HepG2 (cell line): ENCODE measurements around the gene MLN. TPM values are rescaled to one million over a fixed set of nuclear protein-coding genes. Genes with fewer than 3 reads are reported as not detected.

ENCODE experiments used
- BORCS8-MEF2B ChIP-seq: sonication (generic); formaldehyde crosslinking; IDR thresholded peaks from 2 replicates; pipeline ENCODE4 v1.8.0; 2022; ENCODE audit warnings: mild to moderate bottlenecking, missing genetic modification reagents
- HIC2 ChIP-seq: sonication (generic); formaldehyde crosslinking; IDR thresholded peaks from 2 replicates; pipeline ENCODE4 v1.9.0; 2022; ENCODE audit warnings: low read depth, missing genetic modification reagents
- NR3C1 ChIP-seq: sonication (generic); formaldehyde crosslinking; IDR thresholded peaks from 2 replicates; pipeline ENCODE4 v1.4.0; 2020; ENCODE audit warnings: missing genetic modification reagents
- PCBP2 ChIP-seq: fragments of 200-400 bp; formaldehyde crosslinking; optimal IDR thresholded peaks from 2 replicates; pipeline ENCODE3; 2018; ENCODE audit warnings: low read length, low read depth; ENCODE audit not compliant: poor library complexity, severe bottlenecking
- PPARG ChIP-seq: conservative IDR thresholded peaks from 2 replicates; pipeline ENCODE4 v1.6.1; 2016; ENCODE audit warnings: missing biosample characterization, missing genetic modification reagents
- SNAPC2 ChIP-seq: sonication (generic); formaldehyde crosslinking; IDR thresholded peaks from 2 replicates; pipeline ENCODE4 v1.8.1; 2022; ENCODE audit warnings: mild to moderate bottlenecking, missing genetic modification reagents
- STAT5B ChIP-seq: sonication (generic); formaldehyde crosslinking; IDR thresholded peaks from 2 replicates; pipeline ENCODE4 v1.4.0; 2020; ENCODE audit warnings: missing genetic modification reagents
- THAP7 ChIP-seq: sonication (generic); formaldehyde crosslinking; IDR thresholded peaks from 2 replicates; pipeline ENCODE4 v1.8.1; 2023; ENCODE audit warnings: mild to moderate bottlenecking, missing genetic modification reagents
- TSC22D2 ChIP-seq: sonication (generic); formaldehyde crosslinking; IDR thresholded peaks from 2 replicates; pipeline ENCODE4 v1.5.1; 2020; ENCODE audit warnings: missing genetic modification reagents, mild to moderate bottlenecking, borderline replicate concordance
- ZBTB26 ChIP-seq: IDR thresholded peaks from 2 replicates; pipeline ENCODE4 v1.6.1; 2016; ENCODE audit warnings: missing compliant biosample characterization, missing genetic modification reagents, borderline replicate concordance
- ZFP36L2 ChIP-seq: sonication (generic); formaldehyde crosslinking; IDR thresholded peaks from 2 replicates; pipeline ENCODE4 v1.4.0; 2020; ENCODE audit warnings: missing genetic modification reagents
- ZFP90 ChIP-seq: sonication (generic); formaldehyde crosslinking; IDR thresholded peaks from 2 replicates; pipeline ENCODE4 v1.8.0; 2022; ENCODE audit warnings: missing genetic modification reagents, mild to moderate bottlenecking, inconsistent platforms, borderline replicate concordance
- ZIK1 ChIP-seq: sonication (generic); formaldehyde crosslinking; IDR thresholded peaks from 2 replicates; pipeline ENCODE4 v1.5.0; 2020; ENCODE audit warnings: mild to moderate bottlenecking, low read depth, missing genetic modification reagents, borderline replicate concordance
- ZNF136 ChIP-seq: sonication (generic); formaldehyde crosslinking; IDR thresholded peaks from 2 replicates; pipeline ENCODE4 v1.8.1; 2022; ENCODE audit warnings: low read depth, mild to moderate bottlenecking, moderate library complexity, missing genetic modification reagents
- ZNF232 ChIP-seq: sonication (generic); formaldehyde crosslinking; IDR thresholded peaks from 2 replicates; pipeline ENCODE4 v1.4.0; 2020; ENCODE audit warnings: missing genetic modification reagents, borderline replicate concordance
- ZNF501 ChIP-seq: sonication (generic); formaldehyde crosslinking; IDR thresholded peaks from 2 replicates; pipeline ENCODE4 v1.5.1; 2020; ENCODE audit warnings: mild to moderate bottlenecking, moderate library complexity, missing genetic modification reagents
- ZNF572 ChIP-seq: sonication (generic); formaldehyde crosslinking; IDR thresholded peaks from 2 replicates; pipeline ENCODE4 v1.5.1; 2020; ENCODE audit warnings: mild to moderate bottlenecking, missing genetic modification reagents
- ZNF619 ChIP-seq: sonication (generic); formaldehyde crosslinking; IDR thresholded peaks from 2 replicates; pipeline ENCODE4 v1.4.0; 2020; ENCODE audit warnings: mild to moderate bottlenecking, missing genetic modification reagents
- ZNF790 ChIP-seq: sonication (generic); formaldehyde crosslinking; IDR thresholded peaks from 2 replicates; pipeline ENCODE4 v1.8.0; 2022; ENCODE audit warnings: missing genetic modification reagents, mild to moderate bottlenecking, borderline replicate concordance
- polyA plus RNA-seq, 8 experiments: library from polyadenylated mRNA; depleted of rRNA in 3 of 8; stranded (reverse) in 7 of 8; unstranded in 1 of 8; fragments of >200 nt; fragmentation: Illumina TruSeq in 4 of 8; extraction: Trizol in 4 of 8; gene quantifications; 2 replicates each; pipeline versions ENCODE4 v1.2.1 to v1.2.3, GENCODE V29; 2011 to 2016; ENCODE audit warnings: low read depth in 4 of 8, missing spikeins in 1 of 8, mixed read lengths in 1 of 8; ENCODE audit not compliant: insufficient read depth in 1 of 8
- total RNA-seq, 5 experiments: library from RNA; depleted of rRNA; stranded (reverse); fragments of >200 nt; fragmentation: Illumina TruSeq; extraction: Trizol; gene quantifications; 2 replicates each; pipeline ENCODE4 v1.2.3, GENCODE V29; 2016; ENCODE audit warnings: low read depth in 1 of 5
- TF ChIP-seq, protein P1 (sequence below): IDR thresholded peaks from 2 replicates; pipeline ENCODE4 v1.6.1; 2016; ENCODE audit warnings: low read depth

MLN gene
- total and polyA plus RNA-seq, 2 of the 13 experiments (the other 11 are each of a cell fraction or from before 2014, with no cell fraction given), result not detected

DNA sequence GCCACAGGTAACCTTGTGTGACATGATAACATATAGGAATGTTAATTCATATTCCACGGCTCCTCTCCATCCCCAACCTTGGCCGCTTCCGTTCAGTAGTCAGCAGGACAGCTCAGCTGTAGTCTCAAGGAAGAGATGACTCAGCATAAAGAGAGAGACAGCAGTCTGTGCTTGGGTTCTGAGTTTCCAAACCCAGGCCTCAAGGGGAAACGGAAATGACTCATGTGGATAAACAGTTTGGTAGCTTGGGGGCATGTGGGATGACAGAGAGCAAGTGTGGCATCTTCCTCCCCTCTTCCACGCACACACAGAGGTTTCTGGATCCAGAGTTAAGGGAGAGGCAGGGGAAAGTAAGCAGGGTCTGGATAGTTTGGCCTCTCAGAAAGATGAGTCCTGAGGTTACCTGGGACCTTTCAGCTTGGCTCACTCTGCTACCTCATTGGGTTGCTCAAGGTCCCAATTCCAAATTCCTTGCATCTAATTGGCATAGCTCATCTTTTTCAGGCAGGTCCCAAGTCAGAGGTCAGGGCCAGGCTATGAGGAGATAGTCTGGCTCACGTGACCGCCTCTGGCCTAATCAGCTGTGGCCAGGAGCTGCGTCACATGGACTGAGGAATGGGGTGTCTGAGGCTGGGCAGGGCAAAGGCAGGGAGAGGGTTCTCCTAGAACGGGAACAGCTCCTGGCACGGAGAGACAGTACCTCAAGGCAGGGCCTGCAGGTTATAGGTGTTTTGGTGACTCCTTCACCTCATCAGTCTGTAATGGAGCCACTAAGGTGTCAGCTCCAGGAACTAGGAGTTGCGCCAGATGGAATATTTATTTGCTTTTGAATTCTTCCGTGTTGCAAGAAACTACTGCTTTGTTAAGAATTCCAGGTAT, 36.5 kb upstream of the MLN start (continued):
- 0 out of 2 replicates have a peak, but pooled peaks have one; percentile 24 for TF ChIP-seq STAT5B (CRISPR knock-in tag)
- no peak for TF ChIP-seq NR3C1
- no peak for TF ChIP-seq ZNF136
- no peak for TF ChIP-seq PCBP2
- TF ChIP-seq SNAPC2 (CRISPR knock-in tag), result peak; percentile 92
- 0 out of 2 replicates have a peak, but pooled peaks have one; percentile 26 for TF ChIP-seq ZIK1
- TF ChIP-seq BORCS8-MEF2B (CRISPR knock-in tag), result peak; percentile 73; the same call in 1 of the 2 replicates
- TF ChIP-seq ZBTB26 (CRISPR knock-in tag), result peak; percentile 53; the same call in 1 of the 2 replicates
- TF ChIP-seq TSC22D2 (CRISPR knock-in tag), result 0 out of 2 replicates have a peak, but pooled peaks have one; percentile 49
- TF ChIP-seq, protein P1, sequence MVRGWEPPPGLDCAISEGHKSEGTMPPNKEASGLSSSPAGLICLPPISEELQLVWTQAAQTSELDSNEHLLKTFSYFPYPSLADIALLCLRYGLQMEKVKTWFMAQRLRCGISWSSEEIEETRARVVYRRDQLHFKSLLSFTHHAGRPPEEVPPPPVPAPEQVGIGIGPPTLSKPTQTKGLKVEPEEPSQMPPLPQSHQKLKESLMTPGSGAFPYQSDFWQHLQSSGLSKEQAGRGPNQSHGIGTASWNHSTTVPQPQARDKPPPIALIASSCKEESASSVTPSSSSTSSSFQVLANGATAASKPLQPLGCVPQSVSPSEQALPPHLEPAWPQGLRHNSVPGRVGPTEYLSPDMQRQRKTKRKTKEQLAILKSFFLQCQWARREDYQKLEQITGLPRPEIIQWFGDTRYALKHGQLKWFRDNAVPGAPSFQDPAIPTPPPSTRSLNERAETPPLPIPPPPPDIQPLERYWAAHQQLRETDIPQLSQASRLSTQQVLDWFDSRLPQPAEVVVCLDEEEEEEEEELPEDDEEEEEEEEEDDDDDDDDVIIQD (CRISPR knock-in tag), result peak; percentile 74
- peak; percentile 86 for TF ChIP-seq ZNF619
- no peak for TF ChIP-seq ZNF232
- TF ChIP-seq ZNF790 (CRISPR knock-in tag), result no peak
- TF ChIP-seq ZNF572 (CRISPR knock-in tag), result 0 out of 2 replicates have a peak, but pooled peaks have one; percentile 40
- TF ChIP-seq HIC2 (CRISPR knock-in tag), result peak; percentile 50; the same call in 1 of the 2 replicates
- 0 out of 2 replicates have a peak, but pooled peaks have one; percentile 74 for TF ChIP-seq THAP7
- peak; percentile 40 for TF ChIP-seq PPARG
- TF ChIP-seq ZFP90 (CRISPR knock-in tag), result no peak
- TF ChIP-seq ZNF501 (CRISPR knock-in tag), result peak; percentile 50; the same call in 1 of the 2 replicates
- no peak for TF ChIP-seq ZFP36L2 (CRISPR knock-in tag)
